Heart left ventricle (tissue), 13 donors: ENCODE data around the gene TPRG1L.

ENCODE experiments used
- POLR2A ChIP-seq, 2 donors: fragments of 450-650 bp; IDR thresholded peaks; one replicate each; pipeline ENCODE4 v1.6.1; 2017; ENCODE audit warnings: antibody characterized with exemption in 2 of 2, mild to moderate bottlenecking in 2 of 2, moderate library complexity in 2 of 2
- TF ChIP-seq, protein P1 (sequence below), 12 donors: fragments of 200-600 bp; sonication (generic) in 4 of 12; IDR thresholded peaks; one replicate each; pipeline versions ENCODE4 v1.5.0 to v1.8.0; 2018 to 2022; ENCODE audit warnings: antibody characterized with exemption in 12 of 12, mild to moderate bottlenecking in 5 of 12
- donor health status: ischemic (EF 13 %, LVEDD 7.1; RV severe dilation, severe dysfunction).
- donor health status: DM: no; HTN: yes; CAD: no.
- donor health status: DM: no; HTN: no; CAD: no.
- donor health status: ischemic (EF 25% LVEDD 6.9; RV normal size, moderate dysfunction).
- donor health status: ischemic (EF 25% LVEDD 5.7; RV mildly dilated, moderate dysfunction).
- donor health status: ischemic (EF 35%, LVEDD 5.7; RV mildly dilated, moderate dysfunction).
- donor health status: nonischemic (EF 11% LVEDD 7.7; RV severe dilation, severe dysfunction).
- donor health status: DM: yes; HTN: yes; CAD: no.
- donor health status: PGD.
- donor health status: ischemic (EF 29% LVEDD 5.4; RV normal size, mild dysfunction).
- donor health status: nonischemic (EF 23%, LVEDD 6.1; RV moderate dilation, normal function).

DNA sequence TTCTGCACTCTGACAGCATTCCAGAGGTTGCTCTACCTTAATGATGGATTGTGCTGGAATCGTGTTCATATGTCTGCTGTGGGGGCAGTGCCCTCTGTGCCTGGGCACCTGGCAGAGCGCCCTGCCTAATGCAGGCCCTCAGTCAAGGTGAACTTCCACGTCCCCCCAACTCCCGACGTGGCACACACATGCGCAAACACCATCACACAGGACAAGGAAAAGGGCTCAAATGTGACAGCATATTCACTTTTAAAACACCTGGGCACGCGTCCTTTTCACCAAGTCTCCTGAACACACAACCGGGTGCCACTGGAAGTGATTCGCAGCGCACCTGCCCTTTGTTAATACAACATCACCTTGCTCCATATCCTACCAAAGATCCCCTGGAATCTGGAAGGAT is 11.7 kb downstream of the TPRG1L start:
- TF ChIP-seq, protein P1, sequence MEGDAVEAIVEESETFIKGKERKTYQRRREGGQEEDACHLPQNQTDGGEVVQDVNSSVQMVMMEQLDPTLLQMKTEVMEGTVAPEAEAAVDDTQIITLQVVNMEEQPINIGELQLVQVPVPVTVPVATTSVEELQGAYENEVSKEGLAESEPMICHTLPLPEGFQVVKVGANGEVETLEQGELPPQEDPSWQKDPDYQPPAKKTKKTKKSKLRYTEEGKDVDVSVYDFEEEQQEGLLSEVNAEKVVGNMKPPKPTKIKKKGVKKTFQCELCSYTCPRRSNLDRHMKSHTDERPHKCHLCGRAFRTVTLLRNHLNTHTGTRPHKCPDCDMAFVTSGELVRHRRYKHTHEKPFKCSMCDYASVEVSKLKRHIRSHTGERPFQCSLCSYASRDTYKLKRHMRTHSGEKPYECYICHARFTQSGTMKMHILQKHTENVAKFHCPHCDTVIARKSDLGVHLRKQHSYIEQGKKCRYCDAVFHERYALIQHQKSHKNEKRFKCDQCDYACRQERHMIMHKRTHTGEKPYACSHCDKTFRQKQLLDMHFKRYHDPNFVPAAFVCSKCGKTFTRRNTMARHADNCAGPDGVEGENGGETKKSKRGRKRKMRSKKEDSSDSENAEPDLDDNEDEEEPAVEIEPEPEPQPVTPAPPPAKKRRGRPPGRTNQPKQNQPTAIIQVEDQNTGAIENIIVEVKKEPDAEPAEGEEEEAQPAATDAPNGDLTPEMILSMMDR (IDR thresholded peaks at IDR 0.05), result no peak
- no peak for TF ChIP-seq POLR2A (IDR thresholded peaks at IDR 0.05)
